Measurements from ENCODE around the gene ARHGAP25. TPM values are rescaled to one million over a fixed set of nuclear protein-coding genes. Genes with fewer than 3 reads are reported as not detected.

The ARHGAP25 gene
- total and polyA plus RNA-seq, 4 donors, result 17.1 to 43.0 (median 22.6) TPM

- no peak for ATAC-seq (ENCODE audit: insufficient read depth, low FRiP score)
- WGBS, 2 donors, result 10 to 32% methylated on average over 2 of the region's 2 CpGs
- Histone ChIP-seq H3K36me3 (ENCODE audit: control insufficient read depth in 4 of 4, insufficient read depth in 4 of 4, low read length in 4 of 4) (no peaks in the 10 kb centered on the region), H3K9me3 (ENCODE audit: control insufficient read depth in 4 of 4, insufficient read depth in 3 of 4, low read length in 3 of 4) (no peaks in the 10 kb centered on the region), H3K4me1 (ENCODE audit: control insufficient read depth in 5 of 5, insufficient read depth in 5 of 5, low read length in 5 of 5) (peaks cover 0 to 2% (median 0%) of the 10 kb centered on the region in 5 donors), H3K9ac (ENCODE audit: insufficient read depth in 1 of 2, low read length in 2 of 2) (no peak overlapping the region), H3K27ac (ENCODE audit: low read depth in 1 of 2, low read length in 1 of 2) (no peak overlapping the region), H3K27me3 (ENCODE audit: control insufficient read depth in 3 of 3, insufficient read depth in 3 of 3, low read length in 2 of 3) (no peaks in the 10 kb centered on the region), H3K4me3 (no peak overlapping the region)
- TF ChIP-seq CTCF (IDR thresholded peaks at IDR 0.05; ENCODE audit: control extremely low read depth, extremely low read depth), result no peak
- DNase-seq, result peak in 1 of 3 donors; percentile 44
These were observed 13.3 kb downstream of the ARHGAP25 start for GRCh38 chr2:68747900-68748299.

GRCh38 chr2:68748568-68748967 is 14.0 kb downstream of the ARHGAP25 start:
- no peak overlapping the region for H3K27ac ChIP-seq (ENCODE audit: low read depth in 1 of 2, low read length in 1 of 2)
- no peak for ATAC-seq (ENCODE audit: insufficient read depth, low FRiP score)
- no peaks in the 10 kb centered on the region for H3K36me3 ChIP-seq (ENCODE audit: control insufficient read depth in 4 of 4, insufficient read depth in 4 of 4, low read length in 4 of 4)
- TF ChIP-seq CTCF (IDR thresholded peaks at IDR 0.05; ENCODE audit: control extremely low read depth, extremely low read depth), result no peak
- H3K9me3 ChIP-seq (ENCODE audit: control insufficient read depth in 4 of 4, insufficient read depth in 3 of 4, low read length in 3 of 4), result no peaks in the 10 kb centered on the region
- H3K4me3 ChIP-seq, result no peak overlapping the region
- no peak overlapping the region for H3K9ac ChIP-seq (ENCODE audit: insufficient read depth in 1 of 2, low read length in 2 of 2)
- H3K27me3 ChIP-seq (ENCODE audit: control insufficient read depth in 3 of 3, insufficient read depth in 3 of 3, low read length in 2 of 3), result no peaks in the 10 kb centered on the region
- H3K4me1 ChIP-seq (ENCODE audit: control insufficient read depth in 5 of 5, insufficient read depth in 5 of 5, low read length in 5 of 5), result peaks cover 0 to 2% (median 0%) of the 10 kb centered on the region in 5 donors
- no peak for DNase-seq
- 87 to 91% methylated on average over 1 of the region's 1 CpG for WGBS, 2 donors

GRCh38 chr2:68749345-68749744 is 14.7 kb downstream of the ARHGAP25 start:
- WGBS, 2 donors, result 85 to 91% methylated on average over 6 of the region's 6 CpGs
- no peaks in the 10 kb centered on the region for H3K27me3 ChIP-seq (ENCODE audit: control insufficient read depth in 3 of 3, insufficient read depth in 3 of 3, low read length in 2 of 3)
- no peak overlapping the region for H3K9ac ChIP-seq (ENCODE audit: insufficient read depth in 1 of 2, low read length in 2 of 2)
- H3K27ac ChIP-seq (ENCODE audit: low read depth in 1 of 2, low read length in 1 of 2), result no peak overlapping the region
- H3K4me1 ChIP-seq (ENCODE audit: control insufficient read depth in 5 of 5, insufficient read depth in 5 of 5, low read length in 5 of 5), result peaks cover 0 to 3% (median 0%) of the 10 kb centered on the region in 5 donors
- TF ChIP-seq CTCF (IDR thresholded peaks at IDR 0.05; ENCODE audit: control extremely low read depth, extremely low read depth), result no peak
- H3K9me3 ChIP-seq (ENCODE audit: control insufficient read depth in 4 of 4, insufficient read depth in 3 of 4, low read length in 3 of 4), result no peaks in the 10 kb centered on the region
- no peak for DNase-seq
- ATAC-seq (ENCODE audit: insufficient read depth, low FRiP score), result no peak
- H3K4me3 ChIP-seq, result no peak overlapping the region
- no peaks in the 10 kb centered on the region for H3K36me3 ChIP-seq (ENCODE audit: control insufficient read depth in 4 of 4, insufficient read depth in 4 of 4, low read length in 4 of 4)

Measured in lung (tissue), 12 donors.